Smooth muscle cell (in vitro differentiated cells): ENCODE results near the gene PIEZO2. TPM values are rescaled to one million over a fixed set of nuclear protein-coding genes. Genes with fewer than 3 reads are reported as not detected.

Experiments
- DNase-seq: peaks from one replicate; lab custom pipeline; 2025; ENCODE audit not compliant: unreplicated experiment; lab: John Stamatoyannopoulos, UW
- H2AFZ ChIP-seq: fragments of 200-600 bp; sonication (generic); 2 replicates; pipeline ENCODE4 v1.6.0; 2016; ENCODE audit warnings: antibody characterized with exemption, low read depth, mild to moderate bottlenecking
- H3F3A ChIP-seq: fragments of 200-600 bp; sonication (generic); 2 replicates; pipeline ENCODE4 v1.6.0; 2017; ENCODE audit warnings: antibody characterized with exemption, low read depth
- H3K27ac ChIP-seq: fragments of 200-600 bp; sonication (generic); 2 replicates; pipeline ENCODE4 v1.5.1; 2016; ENCODE audit warnings: low read depth, mild to moderate bottlenecking
- H3K27me3 ChIP-seq: fragments of 200-600 bp; sonication (generic); 2 replicates; pipeline ENCODE4 v1.6.1; 2016; ENCODE audit warnings: low read depth, mild to moderate bottlenecking
- H3K36me3 ChIP-seq: fragments of 200-600 bp; sonication (generic); 2 replicates; pipeline ENCODE4 v1.5.1; 2016; ENCODE audit warnings: low read depth
- H3K4me1 ChIP-seq: fragments of 200-600 bp; sonication (generic); 2 replicates; pipeline ENCODE4 v1.5.1; 2016; ENCODE audit warnings: low read depth
- H3K4me2 ChIP-seq: fragments of 200-600 bp; sonication (generic); 2 replicates; pipeline ENCODE4 v1.6.0; 2016; ENCODE audit warnings: mild to moderate bottlenecking
- H3K4me3 ChIP-seq: fragments of 200-600 bp; sonication (generic); 2 replicates; pipeline ENCODE4 v1.5.1; 2016; ENCODE audit warnings: mild to moderate bottlenecking
- H3K79me2 ChIP-seq: fragments of 200-600 bp; sonication (generic); 2 replicates; pipeline ENCODE4 v1.6.0; 2016; ENCODE audit warnings: low read depth, mild to moderate bottlenecking
- H3K9ac ChIP-seq: fragments of 200-600 bp; sonication (generic); 2 replicates; pipeline ENCODE4 v1.6.0; 2016; ENCODE audit warnings: low read depth
- H3K9me3 ChIP-seq: fragments of 200-600 bp; sonication (generic); replicated peaks from 2 replicates; pipeline ENCODE4 v1.5.1; 2016; ENCODE audit warnings: low read depth
- H4K20me1 ChIP-seq: fragments of 200-600 bp; sonication (generic); 2 replicates; pipeline ENCODE4 v1.6.0; 2016; ENCODE audit warnings: low read depth
- CTCF ChIP-seq: fragments of 200-600 bp; sonication (generic); IDR thresholded peaks from 2 replicates; pipeline ENCODE4 v1.5.1; 2017; ENCODE audit warnings: borderline replicate concordance, mild to moderate bottlenecking, antibody characterized with exemption; ENCODE audit not compliant: insufficient read depth, poor library complexity, severe bottlenecking
- whole genome bisulfite sequencing: methylation state at CpG from one replicate; pipeline ENCODE4 v1.1.7; 2016; ENCODE audit warnings: low lambda C conversion rate; 5-methylcytosine and 5-hydroxymethylcytosine counted together
- polyA plus RNA-seq: library from polyadenylated mRNA; unstranded; fragments of >200 nt; fragmentation: Nextera tagmentation; extraction: Ambion mirVana; gene quantifications from 2 replicates; pipeline ENCODE4 v1.2.1, GENCODE V29; 2016
- total RNA-seq: library from RNA; depleted of rRNA; stranded (reverse); fragments of >200 nt; gene quantifications from 2 replicates; pipeline ENCODE4 v1.2.3, GENCODE V29; 2014

Gene PIEZO2
- total and polyA plus RNA-seq, 2 experiments from 2014 or later = 1.3 to 4.7 TPM

- WGBS = 64% methylated on average over 7 of the region's 7 CpGs
- no peaks in the 10 kb centered on the region for H3K9me3 ChIP-seq
- no peak overlapping the region for H3K4me3 ChIP-seq
- H2AFZ ChIP-seq = no peak overlapping the region
- no peaks in the 10 kb centered on the region for H3K27me3 ChIP-seq
- no peaks in the 10 kb centered on the region for H4K20me1 ChIP-seq
- H3K36me3 ChIP-seq = no peaks in the 10 kb centered on the region
- no peak overlapping the region for H3K27ac ChIP-seq
- H3K4me2 ChIP-seq = no peak overlapping the region
- H3F3A ChIP-seq = no peaks in the 10 kb centered on the region
- H3K79me2 ChIP-seq = no peaks in the 10 kb centered on the region
- no peak for TF ChIP-seq CTCF
- H3K9ac ChIP-seq = no peak overlapping the region
- no peak for DNase-seq
- no peaks in the 10 kb centered on the region for H3K4me1 ChIP-seq
These were observed 350.4 kb downstream of the PIEZO2 start for GRCh38 chr18:10798727-10799550.

- DNase-seq = no peak
- no peak overlapping the region for H2AFZ ChIP-seq
- no peak overlapping the region for H3K9ac ChIP-seq
- H3K27me3 ChIP-seq = no peaks in the 10 kb centered on the region
- no peak for TF ChIP-seq CTCF
- H3K79me2 ChIP-seq = no peaks in the 10 kb centered on the region
- H3K9me3 ChIP-seq = no peaks in the 10 kb centered on the region
- no peaks in the 10 kb centered on the region for H3K4me1 ChIP-seq
- H3K4me3 ChIP-seq = no peak overlapping the region
- no peaks in the 10 kb centered on the region for H4K20me1 ChIP-seq
- 80% methylated on average over 1 of the region's 1 CpG for WGBS
- H3K36me3 ChIP-seq = no peaks in the 10 kb centered on the region
- H3F3A ChIP-seq = no peaks in the 10 kb centered on the region
- H3K4me2 ChIP-seq = no peak overlapping the region
- H3K27ac ChIP-seq = no peak overlapping the region
These were observed 351.5 kb downstream of the PIEZO2 start for GRCh38 chr18:10797896-10798295.

DNA sequence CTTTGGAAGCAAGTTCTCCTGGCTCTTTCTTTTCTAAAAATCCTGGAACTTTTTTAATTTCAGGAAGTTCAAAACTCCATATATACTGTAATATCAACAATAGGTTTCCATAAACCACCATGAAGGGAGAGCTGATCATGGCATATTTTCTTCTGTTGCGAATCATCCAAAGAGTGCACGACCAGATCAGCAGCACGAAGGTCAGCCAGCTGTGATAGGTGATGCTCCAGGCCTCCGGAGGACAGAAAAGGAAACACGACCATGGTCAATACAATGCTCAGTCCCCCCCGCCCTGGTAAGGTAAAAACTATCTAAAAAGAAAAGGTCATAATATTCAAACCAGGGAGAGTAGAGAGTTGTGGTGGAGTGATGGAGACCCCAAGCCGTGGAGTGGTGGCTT is 354.6 kb downstream of the PIEZO2 start:
- Histone ChIP-seq H3K9ac (no peak overlapping the region), H3K27ac (no peak overlapping the region), H3K4me2 (no peak overlapping the region), H3K9me3 (no peaks in the 10 kb centered on the region), H3K36me3 (no peaks in the 10 kb centered on the region), H3K27me3 (no peaks in the 10 kb centered on the region), H3K4me1 (no peaks in the 10 kb centered on the region), H3K4me3 (no peak overlapping the region), H3F3A (no peaks in the 10 kb centered on the region), H3K79me2 (no peaks in the 10 kb centered on the region), H4K20me1 (no peaks in the 10 kb centered on the region), H2AFZ (no peak overlapping the region)
- no peak for TF ChIP-seq CTCF
- DNase-seq = no peak
- WGBS = 88% methylated on average over 7 of the region's 7 CpGs
